Gastroesophageal sphincter (tissue), 3 donors: ENCODE data around the gene FRK.

Experiments
- EP300 ChIP-seq: sonication (generic); formaldehyde crosslinking; IDR thresholded peaks from one replicate; pipeline ENCODE4 v1.6.1; 2017; ENCODE audit warnings: antibody characterized with exemption, mild to moderate bottlenecking
- POLR2A ChIP-seq, 2 donors: fragments of 450-650 bp; IDR thresholded peaks; one replicate each; pipeline ENCODE4 v1.6.1; 2017; ENCODE audit warnings: antibody characterized with exemption in 2 of 2, mild to moderate bottlenecking in 2 of 2, moderate library complexity in 1 of 2
- POLR2AphosphoS5 ChIP-seq: sonication (generic); formaldehyde crosslinking; IDR thresholded peaks from one replicate; pipeline ENCODE4 v1.6.1; 2017; ENCODE audit warnings: antibody characterized with exemption
- TF ChIP-seq, protein P1 (sequence below), 4 experiments: fragments of 200-600 bp in 2 of 4; fragments of 450-650 bp in 2 of 4; sonication (generic) in 1 of 4; IDR thresholded peaks; one replicate each; pipeline ENCODE4 v1.5.1; 2017 to 2019; ENCODE audit warnings: antibody characterized with exemption in 4 of 4, mild to moderate bottlenecking in 2 of 4, moderate library complexity in 2 of 4

DNA sequence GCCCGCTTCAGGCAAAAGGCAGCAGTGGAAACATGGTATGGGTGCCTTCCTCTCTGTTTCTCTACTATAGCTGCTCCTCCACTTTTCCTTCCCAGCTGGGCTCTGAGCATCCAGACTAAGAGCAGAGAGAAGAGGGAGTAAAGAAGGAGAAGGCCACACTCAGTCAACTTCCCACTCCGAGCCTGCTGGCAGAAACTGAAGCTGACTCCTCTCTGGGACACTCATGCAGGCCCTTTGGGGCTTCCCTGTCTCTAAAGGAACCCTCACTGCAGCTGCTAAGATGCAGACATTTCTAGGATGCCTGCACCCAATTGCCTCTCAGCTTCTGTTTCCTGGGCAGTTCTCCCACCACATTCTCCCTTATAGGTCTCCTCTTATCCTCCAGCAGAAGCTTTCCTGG, 88.9 kb downstream of the FRK start:
- TF ChIP-seq POLR2AphosphoS5 (no peak), EP300 (no peak), POLR2A (IDR thresholded peaks at IDR 0.05) (no peak)
- TF ChIP-seq, protein P1, sequence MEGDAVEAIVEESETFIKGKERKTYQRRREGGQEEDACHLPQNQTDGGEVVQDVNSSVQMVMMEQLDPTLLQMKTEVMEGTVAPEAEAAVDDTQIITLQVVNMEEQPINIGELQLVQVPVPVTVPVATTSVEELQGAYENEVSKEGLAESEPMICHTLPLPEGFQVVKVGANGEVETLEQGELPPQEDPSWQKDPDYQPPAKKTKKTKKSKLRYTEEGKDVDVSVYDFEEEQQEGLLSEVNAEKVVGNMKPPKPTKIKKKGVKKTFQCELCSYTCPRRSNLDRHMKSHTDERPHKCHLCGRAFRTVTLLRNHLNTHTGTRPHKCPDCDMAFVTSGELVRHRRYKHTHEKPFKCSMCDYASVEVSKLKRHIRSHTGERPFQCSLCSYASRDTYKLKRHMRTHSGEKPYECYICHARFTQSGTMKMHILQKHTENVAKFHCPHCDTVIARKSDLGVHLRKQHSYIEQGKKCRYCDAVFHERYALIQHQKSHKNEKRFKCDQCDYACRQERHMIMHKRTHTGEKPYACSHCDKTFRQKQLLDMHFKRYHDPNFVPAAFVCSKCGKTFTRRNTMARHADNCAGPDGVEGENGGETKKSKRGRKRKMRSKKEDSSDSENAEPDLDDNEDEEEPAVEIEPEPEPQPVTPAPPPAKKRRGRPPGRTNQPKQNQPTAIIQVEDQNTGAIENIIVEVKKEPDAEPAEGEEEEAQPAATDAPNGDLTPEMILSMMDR (IDR thresholded peaks at IDR 0.05) = no peak
